H1 (cell line): ENCODE data around the gene COL5A1. TPM values are rescaled to one million over a fixed set of nuclear protein-coding genes. Genes with fewer than 3 reads are reported as not detected.

Source experiments
- CTCF ChIA-PET: fragments of 300-600 bp; sonication (Branson Sonifier 250); formaldehyde crosslinking; loops from one replicate; lab custom pipeline; 2021; ENCODE audit not compliant: partially characterized antibody; lab: Charles Lee
- POLR2A ChIA-PET: fragments of 300-600 bp; sonication (Branson Sonifier 250); formaldehyde crosslinking; loops from one replicate; lab custom pipeline; 2021; ENCODE audit warnings: inconsistent platforms; ENCODE audit not compliant: partially characterized antibody; lab: Charles Lee
- DNase-seq, 2 experiments: peaks; one replicate each; pipeline versions ENCODE4 v3.0.0 to v3.0.0-alpha.2; 2010 to 2022; ENCODE audit warnings: low spot score in 2 of 2, low read depth in 1 of 2, mixed read lengths in 1 of 2
- FAIRE-seq: peaks from 2 replicates; lab custom pipeline; 2011; peaks lifted over from hg19 to GRCh38; lab: Jason Lieb, UNC
- H2AFZ ChIP-seq: 2 replicates; pipeline ENCODE4 v1.8.1; 2012; ENCODE audit warnings: low read length, inconsistent platforms
- H2AK5ac ChIP-seq: 2 replicates; pipeline ENCODE4 v1.6.1; 2013; ENCODE audit warnings: low read depth, low read length
- H2BK120ac ChIP-seq: replicated peaks from 2 replicates; pipeline ENCODE3; 2013; ENCODE audit warnings: low read depth, low read length, inconsistent platforms
- H2BK12ac ChIP-seq: 2 replicates; pipeline ENCODE4 v1.6.1; 2013; ENCODE audit warnings: low read depth, low read length
- H2BK15ac ChIP-seq: 2 replicates; pipeline ENCODE4 v1.6.1; 2013; ENCODE audit warnings: low read length
- H2BK20ac ChIP-seq: 2 replicates; pipeline ENCODE4 v1.6.1; 2013; ENCODE audit warnings: low read length
- H2BK5ac ChIP-seq: 2 replicates; pipeline ENCODE4 v1.6.1; 2013; ENCODE audit warnings: low read depth, low read length
- H3K14ac ChIP-seq: 2 replicates; pipeline ENCODE4 v1.6.1; 2013; ENCODE audit warnings: inconsistent platforms; ENCODE audit not compliant: insufficient read length
- H3K18ac ChIP-seq: 2 replicates; pipeline ENCODE4 v1.6.1; 2013; ENCODE audit warnings: low read length; ENCODE audit errors: extremely low read depth
- H3K23ac ChIP-seq: 2 replicates; pipeline ENCODE4 v1.6.1; 2013; ENCODE audit warnings: inconsistent platforms; ENCODE audit not compliant: insufficient read length
- H3K23me2 ChIP-seq: 2 replicates; pipeline ENCODE4 v1.6.1; 2013; ENCODE audit warnings: low read depth, low read length
- H3K27ac ChIP-seq: 2 replicates; pipeline ENCODE4 v1.6.1; 2011; ENCODE audit warnings: low read depth, low read length, inconsistent platforms
- H3K27me3 ChIP-seq, 4 experiments: replicated peaks in 1 of 4; 1 replicate in 1 of 4; 2 replicates in 3 of 4; pipeline versions ENCODE4 v1.6.1 to v1.8.1; 2011 to 2013; ENCODE audit warnings: low read length in 3 of 4, mild to moderate bottlenecking in 3 of 4, inconsistent platforms in 2 of 4, mixed read lengths in 2 of 4, moderate library complexity in 1 of 4; ENCODE audit not compliant: control insufficient read depth in 3 of 4, insufficient read depth in 3 of 4; ENCODE audit errors: extremely low read depth in 1 of 4
- H3K36me3 ChIP-seq, 4 experiments: 2 replicates each; pipeline versions ENCODE4 v1.6.1 to v1.8.1; 2011 to 2013; ENCODE audit warnings: mild to moderate bottlenecking in 4 of 4, low read length in 3 of 4, moderate library complexity in 2 of 4, control low read depth in 1 of 4, inconsistent platforms in 1 of 4; ENCODE audit not compliant: insufficient read depth in 4 of 4, control insufficient read depth in 2 of 4
- H3K4ac ChIP-seq: replicated peaks from 2 replicates; pipeline ENCODE3; 2013; ENCODE audit warnings: low read length, low read depth, mixed read lengths, inconsistent platforms; ENCODE audit not compliant: insufficient read length
- H3K4me1 ChIP-seq, 4 experiments: replicated peaks in 1 of 4; 1 replicate in 1 of 4; 2 replicates in 3 of 4; pipeline versions ENCODE4 v1.6.1 to v1.8.1; 2011 to 2013; ENCODE audit warnings: low read length in 3 of 4, inconsistent platforms in 2 of 4, mixed read lengths in 1 of 4; ENCODE audit not compliant: insufficient read depth in 4 of 4, control insufficient read depth in 3 of 4
- H3K4me2 ChIP-seq, 2 experiments: 2 replicates each; pipeline versions ENCODE4 v1.6.1 to v1.8.1; 2011 to 2013; ENCODE audit warnings: low read depth in 2 of 2, low read length in 2 of 2, control low read depth in 1 of 2, inconsistent platforms in 1 of 2, mild to moderate bottlenecking in 1 of 2; ENCODE audit not compliant: insufficient read depth in 1 of 2
- H3K4me3 ChIP-seq, 4 experiments: fragments of 200-600, 300-600 bp in 1 of 4; sonication (generic), shearing (Covaris generic), sonication (Bioruptor Twin) in 1 of 4; 2 replicates each; pipeline versions ENCODE4 v1.5.1 to v1.8.1; 2011 to 2016; ENCODE audit warnings: low read length in 4 of 4, low read depth in 3 of 4, control low read depth in 2 of 4, inconsistent platforms in 2 of 4, mild to moderate bottlenecking in 2 of 4, mixed read lengths in 1 of 4, moderate library complexity in 1 of 4; ENCODE audit not compliant: insufficient read depth in 2 of 4; ENCODE audit errors: extremely low read depth in 1 of 4
- H3K56ac ChIP-seq: replicated peaks from 2 replicates; pipeline ENCODE3; 2013; ENCODE audit warnings: low read depth, mild to moderate bottlenecking, mixed read lengths, low read length, inconsistent platforms; ENCODE audit not compliant: insufficient read length
- H3K79me1 ChIP-seq: 2 replicates; pipeline ENCODE4 v1.6.1; 2013; ENCODE audit warnings: low read depth, low read length, control low read depth
- H3K79me2 ChIP-seq, 2 experiments: 2 replicates each; pipeline versions ENCODE4 v1.6.1 to v1.8.1; 2012 to 2013; ENCODE audit warnings: low read length in 2 of 2, mild to moderate bottlenecking in 2 of 2, inconsistent platforms in 1 of 2; ENCODE audit not compliant: insufficient read depth in 2 of 2, control insufficient read depth in 1 of 2
- H3K9ac ChIP-seq, 4 experiments: replicated peaks in 1 of 4; 1 replicate in 1 of 4; 2 replicates in 3 of 4; pipeline versions ENCODE4 v1.6.1 to v1.8.1; 2011 to 2013; ENCODE audit warnings: low read depth in 3 of 4, low read length in 3 of 4, control low read depth in 2 of 4, mild to moderate bottlenecking in 2 of 4, moderate library complexity in 2 of 4, inconsistent platforms in 1 of 4; ENCODE audit errors: extremely low read depth in 1 of 4
- H3K9me3 ChIP-seq, 2 experiments: 2 replicates each; pipeline versions ENCODE4 v1.6.1 to v1.8.1; 2012 to 2013; ENCODE audit warnings: mild to moderate bottlenecking in 2 of 2, moderate library complexity in 2 of 2, control low read depth in 1 of 2, inconsistent platforms in 1 of 2, low read depth in 1 of 2, low read length in 1 of 2, mixed read lengths in 1 of 2; ENCODE audit not compliant: insufficient read depth in 2 of 2
- H4K20me1 ChIP-seq, 2 experiments: replicated peaks in 1 of 2; 2 replicates each; pipeline versions ENCODE3 to v1.8.1; 2011 to 2013; ENCODE audit warnings: inconsistent platforms in 2 of 2, low read length in 2 of 2, mild to moderate bottlenecking in 1 of 2; ENCODE audit not compliant: insufficient read depth in 2 of 2, control insufficient read depth in 1 of 2
- H4K5ac ChIP-seq: 2 replicates; pipeline ENCODE4 v1.6.1; 2013; ENCODE audit warnings: low read length, low read depth, mixed read lengths, inconsistent platforms; ENCODE audit not compliant: insufficient read length
- H4K8ac ChIP-seq: 2 replicates; pipeline ENCODE4 v1.8.0; 2013; ENCODE audit warnings: mild to moderate bottlenecking, moderate library complexity, low read length, inconsistent platforms; ENCODE audit not compliant: insufficient read depth; ENCODE audit errors: extremely low read depth
- H4K91ac ChIP-seq: replicated peaks from 2 replicates; pipeline ENCODE3; 2013; ENCODE audit warnings: low read length, mixed read lengths, inconsistent platforms; ENCODE audit not compliant: insufficient read length
- ASH2L ChIP-seq: fragments of 200-600, 300-600 bp; sonication (generic); IDR thresholded peaks from one replicate; pipeline ENCODE4 v1.7.1; 2017; ENCODE audit warnings: low read length
- ATF3 ChIP-seq: IDR thresholded peaks from 2 replicates; pipeline ENCODE4 v1.6.1; 2011; ENCODE audit warnings: low read depth, mild to moderate bottlenecking, low read length; ENCODE audit not compliant: insufficient read depth
- CBX5 ChIP-seq: fragments of 300-800, 300-1000 bp; sonication (generic); IDR thresholded peaks from 2 replicates; pipeline ENCODE4 v1.7.1; 2016; ENCODE audit warnings: antibody characterized with exemption, low read length, low read depth
- EZH2 ChIP-seq: fragments of 200-600 bp; sonication (generic); IDR thresholded peaks from 2 replicates; pipeline ENCODE4 v1.7.1; 2012; ENCODE audit warnings: low read depth, mild to moderate bottlenecking, moderate library complexity, low read length, inconsistent platforms; ENCODE audit not compliant: severe bottlenecking
- HDAC2 ChIP-seq, 2 experiments: fragments of 300-600 bp in 1 of 2; sonication (generic) in 1 of 2; IDR thresholded peaks; 2 replicates each; pipeline ENCODE4 v1.6.1; 2011 to 2012; ENCODE audit warnings: low read depth in 2 of 2, low read length in 2 of 2, mild to moderate bottlenecking in 2 of 2, moderate library complexity in 2 of 2, borderline replicate concordance in 1 of 2, inconsistent platforms in 1 of 2
- KDM4A ChIP-seq: IDR thresholded peaks from one replicate; pipeline ENCODE4 v1.7.1; 2012; ENCODE audit warnings: low read depth, mild to moderate bottlenecking, moderate library complexity, low read length, inconsistent platforms; ENCODE audit not compliant: severe bottlenecking
- MAFK ChIP-seq: IDR thresholded peaks from 2 replicates; pipeline ENCODE4 v1.6.1; 2012; ENCODE audit warnings: low read depth, mild to moderate bottlenecking, improper control_type of control experiment, low read length
- MAX ChIP-seq: IDR thresholded peaks from 2 replicates; pipeline ENCODE4 v1.6.1; 2012; ENCODE audit warnings: inconsistent platforms
- POU5F1 ChIP-seq: IDR thresholded peaks from 2 replicates; pipeline ENCODE4 v1.6.1; 2011; ENCODE audit warnings: low read depth, mild to moderate bottlenecking, low read length, moderate library complexity
- SIN3A ChIP-seq, 2 experiments: IDR thresholded peaks in 1 of 2; conservative IDR thresholded peaks in 1 of 2; 2 replicates each; pipeline ENCODE4 v1.6.1; 2011 to 2012; ENCODE audit warnings: low read length in 2 of 2, improper control_type of control experiment in 1 of 2, low read depth in 1 of 2, mild to moderate bottlenecking in 1 of 2
- TCF12 ChIP-seq: IDR thresholded peaks from 2 replicates; pipeline ENCODE4 v1.6.1; 2011; ENCODE audit warnings: low read depth, mild to moderate bottlenecking, low read length
- WGBS, 2 experiments: shearing (Covaris generic) in 1 of 2; methylation state at CpG; one replicate each; pipeline versions ENCODE4 v1.1.6 to v1.1.7; 2013 to 2015; ENCODE audit warnings: low lambda C conversion rate in 2 of 2, mixed read lengths in 2 of 2, inconsistent platforms in 1 of 2, low coverage in 1 of 2, missing lambda C conversion rate in 1 of 2; ENCODE audit not compliant: insufficient replicate concordance in 2 of 2, insufficient coverage in 1 of 2, insufficient read length in 1 of 2; ENCODE audit errors: extremely low coverage in 1 of 2, missing lambda C conversion rate in 1 of 2; 5-methylcytosine and 5-hydroxymethylcytosine counted together
- polyA plus RNA-seq, 7 experiments: library from polyadenylated mRNA; depleted of rRNA in 3 of 7; stranded (reverse) in 5 of 7; unstranded in 2 of 7; fragments of >200 nt in 5 of 7; fragments of 200-250 nt in 2 of 7; gene quantifications; 1 replicate in 5 of 7; 2 replicates in 1 of 7; 4 replicates in 1 of 7; pipeline versions ENCODE4 v1.2.1 to v1.2.3, GENCODE V29; 2011 to 2013; ENCODE audit warnings: missing spikeins in 2 of 7, mixed read lengths in 2 of 7
- total RNA-seq: library from RNA; stranded (reverse); fragmentation: NEBNext Ultra II Directional; extraction: Animal tissue kit (Norgen Biotek cat#: 25700); gene quantifications from 2 replicates; pipeline ENCODE4 v1.2.1, GENCODE V29; 2021

The COL5A1 gene
- total and polyA plus RNA-seq, 2 of the 8 experiments (the other 6 are each of a cell fraction or from before 2014, with no cell fraction given): 3.8 to 12.0 TPM

- no peak overlapping the region for H3K9ac ChIP-seq
- H4K20me1 ChIP-seq: peaks cover 0 to 4% of the 10 kb centered on the region in 2 experiments
- no peak overlapping the region for H2BK15ac ChIP-seq
- no peaks in the 10 kb centered on the region for H3K79me2 ChIP-seq
- H2BK12ac ChIP-seq: no peak overlapping the region
- 76% methylated on average over 7 of the region's 8 CpGs; no CpG with 5 or more reads in 1 of the 2 experiments for WGBS, 2 experiments
- no peak overlapping the region for H3K56ac ChIP-seq
- no peak overlapping the region for H3K4me3 ChIP-seq
- H2AFZ ChIP-seq: no peak overlapping the region
- ChIA-PET CTCF (interaction anchor here (0.7 to 1.7 kb wide), 3 partner anchors 11 to 24 kb away, joined by 3 to 7 read pairs (median 3); no protein-coding TSS in a partner anchor), POLR2A (interaction anchor here (1.0 kb wide), 1 partner anchor 194 kb away, joined by 3 read pairs; no protein-coding TSS in a partner anchor)
- H4K5ac ChIP-seq: no peak overlapping the region
- H3K27ac ChIP-seq: no peak overlapping the region
- DNase-seq: no peak
- H3K36me3 ChIP-seq: no peaks in the 10 kb centered on the region
- no peak overlapping the region for H2BK120ac ChIP-seq
- H3K23ac ChIP-seq: no peak overlapping the region
- H3K9me3 ChIP-seq: no peaks in the 10 kb centered on the region
- no peaks in the 10 kb centered on the region; a peak in 1 of 7 replicates for H3K27me3 ChIP-seq
- H3K4ac ChIP-seq: no peak overlapping the region
- no peak overlapping the region for H2BK5ac ChIP-seq
- H3K14ac ChIP-seq: no peak overlapping the region
- H3K79me1 ChIP-seq: no peaks in the 10 kb centered on the region
- no peak overlapping the region for H4K8ac ChIP-seq
- no peak overlapping the region for H2AK5ac ChIP-seq
- no peak overlapping the region for H4K91ac ChIP-seq
- FAIRE-seq: no peak
- H3K18ac ChIP-seq: no peak overlapping the region
- peaks cover 13% of the 10 kb centered on the region; the same call in 1 of the 2 replicates for H3K23me2 ChIP-seq
- H2BK20ac ChIP-seq: no peak overlapping the region
- no peak overlapping the region for H3K4me2 ChIP-seq
- H3K4me1 ChIP-seq: peaks cover 0 to 7% (median 3%) of the 10 kb centered on the region in 4 experiments; a peak in 3 of 7 replicates
- no peak for TF ChIP-seq ASH2L
- TF ChIP-seq CBX5: no peak
- no peak for TF ChIP-seq SIN3A (conservative IDR thresholded peaks at IDR 0.05 in 1 of 2, IDR thresholded peaks at IDR 0.05 in 1 of 2; ENCODE audit: low read depth in 1 of 2, low read length in 2 of 2)
- no peak for TF ChIP-seq KDM4A
- no peak for TF ChIP-seq TCF12
- no peak for TF ChIP-seq MAX
- no peak for TF ChIP-seq HDAC2 (IDR thresholded peaks at IDR 0.05; ENCODE audit: borderline replicate concordance in 1 of 2, low read depth in 2 of 2, low read length in 2 of 2)
- no peak for TF ChIP-seq MAFK
- TF ChIP-seq EZH2: no peak
- TF ChIP-seq POU5F1: no peak
- no peak for TF ChIP-seq ATF3
Measured at GRCh38 chr9:134789168-134789567, 147.6 kb downstream of the COL5A1 start.
